GM18909 (cell line): ENCODE measurements around the gene THAP11.
A peak's percentile ranks its signal among the peaks of the same experiment; 100 is the strongest.
"Not testable (repeated sequence)": the region's sequence is repeated elsewhere in the genome, so short reads cannot be mapped to it uniquely, and the experiment has no call there.

Experiments used
- ATAC-seq: cut with Tn5 transposase; IDR thresholded peaks from one replicate; pipeline ENCODE4 v1.9.1; 2021; ENCODE audit warnings: mild to moderate bottlenecking; ENCODE audit not compliant: unreplicated experiment, poor library complexity

THAP11 gene

GRCh38 chr16:67833415-67834241, 8.5 kb upstream of the THAP11 start:
- peak; percentile 90 for ATAC-seq

DNA sequence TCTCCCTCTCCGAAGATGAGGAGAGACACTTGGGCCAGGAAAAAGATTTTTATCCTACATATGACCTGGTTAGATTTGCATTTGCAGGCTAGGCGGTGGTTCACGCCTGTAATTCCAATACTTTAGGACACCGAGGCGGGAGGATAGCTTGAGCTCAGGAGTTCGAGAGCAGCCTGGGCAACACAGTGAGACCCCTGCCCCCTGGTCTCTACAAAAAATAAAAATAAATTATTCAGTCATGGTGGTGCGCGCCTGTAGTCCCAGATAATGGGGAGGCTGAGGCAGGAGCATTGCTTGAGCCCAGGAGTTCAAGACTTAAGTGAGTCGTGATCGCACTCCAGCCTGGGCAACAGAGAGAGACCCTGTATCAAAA, 7.9 kb upstream of the THAP11 start:
- no peak for ATAC-seq

DNA sequence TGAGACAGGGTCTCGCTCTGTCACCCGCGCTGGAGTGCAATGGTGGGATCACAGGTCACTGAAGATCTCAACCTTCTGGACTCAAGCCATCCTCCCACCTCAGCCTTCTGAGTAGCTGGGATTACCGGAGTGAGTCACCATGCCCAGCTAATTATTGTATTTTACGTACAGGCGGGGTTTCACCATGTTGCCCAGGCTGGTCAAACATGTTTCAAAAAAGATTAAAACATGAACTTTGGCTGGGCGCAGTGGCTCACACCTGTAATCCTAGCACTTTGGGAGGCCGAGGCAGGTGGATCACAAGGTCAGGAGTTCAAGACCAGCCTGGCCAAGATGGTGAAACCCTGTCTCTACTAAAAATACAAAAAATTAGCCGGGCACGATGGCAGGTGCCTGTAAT, 4.9 kb upstream of the THAP11 start:
- not testable (repeated sequence) for ATAC-seq

GRCh38 chr16:67837811-67838210, 4.3 kb upstream of the THAP11 start:
- no peak for ATAC-seq

DNA sequence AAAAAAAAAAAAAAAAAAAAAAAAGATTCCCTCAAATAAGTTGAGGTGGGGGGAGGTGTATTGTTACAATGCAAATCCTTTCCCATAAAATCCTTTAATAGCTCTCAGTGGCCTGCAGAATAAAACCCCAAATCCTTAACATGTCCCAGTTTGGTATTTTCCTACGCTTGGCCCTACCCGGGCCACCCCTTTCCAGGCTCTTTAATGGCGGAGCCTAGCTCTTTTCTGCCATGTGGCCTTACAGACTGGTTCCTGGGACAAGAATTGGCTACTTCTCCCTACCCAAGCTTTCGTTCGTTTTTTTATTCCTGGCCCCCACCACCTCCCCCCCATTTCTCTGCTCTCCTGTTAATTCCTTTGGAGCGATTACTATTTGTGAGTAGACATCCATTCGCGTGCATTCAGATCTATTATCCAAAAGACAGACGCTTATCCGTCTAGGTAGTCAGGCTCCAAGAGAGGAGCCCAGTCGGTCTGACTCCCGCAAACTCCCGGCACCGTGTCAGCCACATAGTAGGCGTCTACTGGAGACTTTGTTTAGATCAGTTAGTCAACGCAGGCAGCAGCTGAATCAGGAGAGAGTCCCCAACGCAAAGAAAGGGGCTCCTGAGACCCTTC, 813 bp upstream of the THAP11 start:
- ATAC-seq: no peak

DNA sequence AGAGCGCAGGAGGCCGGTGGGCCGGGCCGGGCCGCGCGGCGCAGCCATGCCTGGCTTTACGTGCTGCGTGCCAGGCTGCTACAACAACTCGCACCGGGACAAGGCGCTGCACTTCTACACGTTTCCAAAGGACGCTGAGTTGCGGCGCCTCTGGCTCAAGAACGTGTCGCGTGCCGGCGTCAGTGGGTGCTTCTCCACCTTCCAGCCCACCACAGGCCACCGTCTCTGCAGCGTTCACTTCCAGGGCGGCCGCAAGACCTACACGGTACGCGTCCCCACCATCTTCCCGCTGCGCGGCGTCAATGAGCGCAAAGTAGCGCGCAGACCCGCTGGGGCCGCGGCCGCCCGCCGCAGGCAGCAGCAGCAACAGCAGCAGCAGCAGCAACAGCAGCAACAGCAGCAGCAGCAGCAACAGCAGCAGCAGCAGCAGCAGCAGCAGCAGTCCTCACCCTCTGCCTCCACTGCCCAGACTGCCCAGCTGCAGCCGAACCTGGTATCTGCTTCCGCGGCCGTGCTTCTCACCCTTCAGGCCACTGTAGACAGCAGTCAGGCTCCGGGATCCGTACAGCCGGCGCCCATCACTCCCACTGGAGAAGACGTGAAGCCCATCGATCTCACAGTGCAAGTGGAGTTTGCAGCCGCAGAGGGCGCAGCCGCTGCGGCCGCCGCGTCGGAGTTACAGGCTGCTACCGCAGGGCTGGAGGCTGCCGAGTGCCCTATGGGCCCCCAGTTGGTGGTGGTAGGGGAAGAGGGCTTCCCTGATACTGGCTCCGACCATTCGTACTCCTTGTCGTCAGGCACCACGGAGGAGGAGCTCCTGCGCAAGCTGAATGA, 606 bp downstream of the THAP11 start:
- peak; percentile 6 for ATAC-seq

DNA sequence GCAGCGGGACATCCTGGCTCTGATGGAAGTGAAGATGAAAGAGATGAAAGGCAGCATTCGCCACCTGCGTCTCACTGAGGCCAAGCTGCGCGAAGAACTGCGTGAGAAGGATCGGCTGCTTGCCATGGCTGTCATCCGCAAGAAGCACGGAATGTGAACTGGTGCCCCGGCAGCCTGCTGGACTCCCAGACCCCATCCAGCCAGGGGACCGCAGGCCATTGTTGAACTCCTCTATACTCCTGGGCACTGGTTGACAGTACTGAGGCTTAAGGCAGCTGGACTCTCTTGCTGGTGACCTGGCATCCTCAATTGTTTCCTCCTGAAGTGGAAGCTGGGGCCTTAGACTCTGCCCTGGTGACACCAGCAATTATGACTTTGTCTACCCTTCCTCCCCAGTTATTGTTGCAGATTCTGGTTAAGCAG, 1.2 kb downstream of the THAP11 start:
- ATAC-seq: no peak

GRCh38 chr16:67844497-67844896, 2.4 kb downstream of the THAP11 start:
- no peak for ATAC-seq

GRCh38 chr16:67845291-67846062, 3.4 kb downstream of the THAP11 start:
- ATAC-seq: no peak

DNA sequence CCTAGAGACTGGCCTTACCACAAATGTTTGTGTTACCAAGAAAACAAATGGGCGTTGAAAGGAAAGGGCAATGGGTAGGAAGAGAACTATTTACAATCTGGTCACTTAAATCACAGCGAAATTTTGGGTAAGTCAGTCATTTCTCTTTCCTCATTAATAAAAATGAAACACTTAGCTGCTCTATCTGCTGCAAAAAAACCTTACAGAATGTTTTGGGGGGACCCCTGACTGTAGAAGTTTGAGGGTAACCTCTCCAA, 3.9 kb downstream of the THAP11 start:
- no peak for ATAC-seq

DNA sequence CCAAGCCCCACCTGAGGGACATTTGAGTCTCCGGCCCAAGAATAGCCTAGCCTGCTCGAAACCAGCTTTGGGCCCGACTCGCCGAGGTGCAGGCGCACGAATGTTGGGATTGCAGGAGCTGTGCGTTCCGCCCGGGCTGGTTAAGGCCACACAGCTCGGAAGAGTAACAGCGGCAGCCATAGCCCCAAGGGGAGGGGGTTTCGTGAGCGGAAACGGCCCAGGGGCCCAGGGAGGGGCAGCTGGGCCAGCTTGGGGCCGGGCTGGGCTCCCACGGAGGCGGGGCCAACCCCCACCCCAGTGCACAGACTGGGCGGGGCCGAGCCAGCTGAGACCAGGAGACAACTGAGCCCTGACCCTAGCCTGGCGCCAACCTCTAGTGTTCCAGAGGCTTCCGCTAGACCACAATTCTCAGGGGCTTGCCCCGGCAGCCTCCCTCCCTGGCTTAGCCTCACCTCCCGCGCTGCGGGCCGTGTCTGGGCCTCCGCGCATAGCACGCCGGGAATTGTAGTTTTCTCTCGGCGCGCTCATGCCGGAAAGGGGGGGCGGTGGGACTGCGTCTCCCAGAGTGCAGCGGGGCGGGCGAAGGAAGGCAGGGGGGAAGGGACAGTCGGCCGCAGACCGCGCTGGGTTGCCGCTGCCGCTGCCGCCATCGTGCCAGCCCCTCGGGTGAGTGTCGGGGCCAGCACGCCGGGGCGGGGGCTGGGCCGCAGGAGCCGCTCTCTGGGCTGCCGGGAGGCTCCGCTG, 4.4 kb downstream of the THAP11 start, which contains the start of gene NUTF2:
TSS of gene NUTF2 (plus strand) at position 614 of the 744 bp plus-strand sequence. CDS start 18,198 bp downstream, outside the sequence.
- peak; percentile 61 for ATAC-seq

- ATAC-seq: peak; percentile 41
These were observed 5.1 kb downstream of the THAP11 start, which contains the start of gene CENPT for GRCh38 chr16:67847064-67847861. Gene CENPT, minus strand, starts transcription at chr16:67847693. Its CDS starts 13,834 bp downstream, at chr16:67833859.

DNA sequence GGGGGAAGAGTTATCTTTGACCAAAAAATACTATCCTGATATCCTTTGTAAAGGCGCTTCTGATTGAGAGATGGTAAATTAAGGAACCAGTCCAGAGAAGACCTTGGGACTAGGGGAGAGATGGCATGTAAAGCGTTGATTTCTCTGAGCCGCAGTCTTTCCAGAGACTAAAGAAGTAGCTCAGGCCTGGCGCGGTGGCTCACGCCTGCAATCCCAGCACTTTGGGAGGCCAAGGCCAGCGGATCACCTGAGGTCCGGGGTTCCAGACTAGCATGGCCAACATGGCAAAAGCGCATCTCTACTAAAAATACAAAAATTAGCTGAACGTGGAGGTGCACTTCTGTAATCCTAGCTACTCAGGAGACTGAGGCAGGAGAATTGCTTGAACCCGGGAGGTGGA, 6.0 kb downstream of the THAP11 start:
- ATAC-seq: no peak

GRCh38 chr16:67853670-67854069, 11.6 kb downstream of the THAP11 start:
- ATAC-seq: no peak

GRCh38 chr16:67855789-67856188, 13.7 kb downstream of the THAP11 start:
- no peak for ATAC-seq

GRCh38 chr16:67856927-67857546, 14.9 kb downstream of the THAP11 start:
- ATAC-seq: no peak

GRCh38 chr16:67857547-67858233, 15.6 kb downstream of the THAP11 start:
- no peak for ATAC-seq

- ATAC-seq: no peak
These were observed 16.4 kb downstream of the THAP11 start for GRCh38 chr16:67858500-67858899.
